Adrenal gland (tissue), 5 donors: ENCODE measurements around the gene TIMP3.

Source experiments
- CTCF ChIP-seq, 6 experiments: fragments of 450-650 bp in 4 of 6; fragments of 200-600 bp in 2 of 6; sonication (generic) in 1 of 6; IDR thresholded peaks; 1 replicate in 5 of 6; 2 replicates in 1 of 6; pipeline versions ENCODE4 v1.5.1 to v1.8.0; 2016 to 2021; ENCODE audit warnings: antibody characterized with exemption in 6 of 6, mild to moderate bottlenecking in 2 of 6, moderate library complexity in 1 of 6
- POLR2A ChIP-seq, 2 donors: fragments of 450-650 bp; IDR thresholded peaks; one replicate each; pipeline ENCODE4 v1.6.1; 2017; ENCODE audit warnings: antibody characterized with exemption in 2 of 2, mild to moderate bottlenecking in 2 of 2, moderate library complexity in 1 of 2
- donor health status: DM: no; HTN: no; CAD: no.

- no peak for TF ChIP-seq CTCF (IDR thresholded peaks at IDR 0.05)
- TF ChIP-seq POLR2A (IDR thresholded peaks at IDR 0.05) = no peak
These were observed 61.6 kb downstream of the TIMP3 start for GRCh38 chr22:32862936-32863661.
